ENCODE measurements around the gene CREB3L1.
A peak's percentile ranks its signal among the peaks of the same experiment; 100 is the strongest.

The CREB3L1 gene

GRCh38 chr11:46238078-46238966 is 39.1 kb upstream of the CREB3L1 start:
- no peaks in the 10 kb centered on the region for H3K9me2 ChIP-seq (replicated peaks; ENCODE audit: low read depth, low read length)
- H3K4me3 ChIP-seq (ENCODE audit: low read length, poor library complexity, severe bottlenecking), result peak overlapping the region; percentile 52
- peaks cover 16% of the 10 kb centered on the region for H3K4me1 ChIP-seq (ENCODE audit: insufficient read depth, low read length, poor library complexity, severe bottlenecking)
- no peaks in the 10 kb centered on the region for H3K79me2 ChIP-seq (ENCODE audit: insufficient read depth, low read length)
- TF ChIP-seq EZH2phosphoT487 (IDR thresholded peaks at IDR 0.05; ENCODE audit: borderline replicate concordance) (no peak), CTCF (conservative IDR thresholded peaks at IDR 0.05; ENCODE audit: low read length) (no peak)
- 0 out of 2 replicates have a peak, but pooled peaks cover 3% of the 10 kb centered on the region for H3F3A ChIP-seq (ENCODE audit: low read depth)
- H4K20me1 ChIP-seq (ENCODE audit: insufficient read depth, low read length, poor library complexity, severe bottlenecking), result no peaks in the 10 kb centered on the region
- no peaks in the 10 kb centered on the region for H3K9me3 ChIP-seq (ENCODE audit: insufficient read depth, low read depth, low read length)
- peak overlapping the region; percentile 48 for H2AFZ ChIP-seq (ENCODE audit: low read length)
- peak overlapping the region; percentile 69 for H3K4me2 ChIP-seq (ENCODE audit: low read depth, low read length, poor library complexity, severe bottlenecking)
- no peaks in the 10 kb centered on the region for H3K36me3 ChIP-seq (ENCODE audit: insufficient read depth, low read length)
- no peaks in the 10 kb centered on the region for H3K27me3 ChIP-seq (ENCODE audit: insufficient read depth, low read length, poor library complexity, severe bottlenecking)
- no peak overlapping the region for H3K9ac ChIP-seq (ENCODE audit: low read depth, low read length, poor library complexity, severe bottlenecking)

- H4K20me1 ChIP-seq (ENCODE audit: insufficient read depth, low read length, poor library complexity, severe bottlenecking), result no peaks in the 10 kb centered on the region
- no peaks in the 10 kb centered on the region for H3K36me3 ChIP-seq (ENCODE audit: insufficient read depth, low read length)
- H3K9me3 ChIP-seq (ENCODE audit: insufficient read depth, low read depth, low read length), result no peaks in the 10 kb centered on the region
- H3F3A ChIP-seq (ENCODE audit: low read depth), result 0 out of 2 replicates have a peak, but pooled peaks cover 3% of the 10 kb centered on the region
- TF ChIP-seq EZH2phosphoT487 (IDR thresholded peaks at IDR 0.05; ENCODE audit: borderline replicate concordance) (no peak), CTCF (conservative IDR thresholded peaks at IDR 0.05; ENCODE audit: low read length) (peak; percentile 86)
- H3K4me3 ChIP-seq (ENCODE audit: low read length, poor library complexity, severe bottlenecking), result peak overlapping the region; percentile 52
- H3K9me2 ChIP-seq (replicated peaks; ENCODE audit: low read depth, low read length), result no peaks in the 10 kb centered on the region
- H2AFZ ChIP-seq (ENCODE audit: low read length), result peak overlapping the region; percentile 78
- H3K4me1 ChIP-seq (ENCODE audit: insufficient read depth, low read length, poor library complexity, severe bottlenecking), result peaks cover 20% of the 10 kb centered on the region
- peak overlapping the region; percentile 6 for H3K9ac ChIP-seq (ENCODE audit: low read depth, low read length, poor library complexity, severe bottlenecking)
- H3K27me3 ChIP-seq (ENCODE audit: insufficient read depth, low read length, poor library complexity, severe bottlenecking), result no peaks in the 10 kb centered on the region
- no peaks in the 10 kb centered on the region for H3K79me2 ChIP-seq (ENCODE audit: insufficient read depth, low read length)
- H3K4me2 ChIP-seq (ENCODE audit: low read depth, low read length, poor library complexity, severe bottlenecking), result peak overlapping the region; percentile 69
Measured at GRCh38 chr11:46238967-46239800, 38.3 kb upstream of the CREB3L1 start.

- H3K4me3 ChIP-seq (ENCODE audit: low read length, poor library complexity, severe bottlenecking), result no peak overlapping the region
- H3K27me3 ChIP-seq (ENCODE audit: insufficient read depth, low read length, poor library complexity, severe bottlenecking), result no peaks in the 10 kb centered on the region
- peaks cover 20% of the 10 kb centered on the region for H3K4me1 ChIP-seq (ENCODE audit: insufficient read depth, low read length, poor library complexity, severe bottlenecking)
- no peaks in the 10 kb centered on the region for H4K20me1 ChIP-seq (ENCODE audit: insufficient read depth, low read length, poor library complexity, severe bottlenecking)
- no peak overlapping the region for H3K9ac ChIP-seq (ENCODE audit: low read depth, low read length, poor library complexity, severe bottlenecking)
- H3K4me2 ChIP-seq (ENCODE audit: low read depth, low read length, poor library complexity, severe bottlenecking), result no peak overlapping the region
- H3K36me3 ChIP-seq (ENCODE audit: insufficient read depth, low read length), result no peaks in the 10 kb centered on the region
- H3F3A ChIP-seq (ENCODE audit: low read depth), result 0 out of 2 replicates have a peak, but pooled peaks cover 3% of the 10 kb centered on the region
- TF ChIP-seq EZH2phosphoT487 (IDR thresholded peaks at IDR 0.05; ENCODE audit: borderline replicate concordance), result no peak
- no peak for TF ChIP-seq CTCF (conservative IDR thresholded peaks at IDR 0.05; ENCODE audit: low read length)
- peak overlapping the region; percentile 78 for H2AFZ ChIP-seq (ENCODE audit: low read length)
- H3K9me3 ChIP-seq (ENCODE audit: insufficient read depth, low read depth, low read length), result no peaks in the 10 kb centered on the region
- no peaks in the 10 kb centered on the region for H3K79me2 ChIP-seq (ENCODE audit: insufficient read depth, low read length)
- H3K9me2 ChIP-seq (replicated peaks; ENCODE audit: low read depth, low read length), result no peaks in the 10 kb centered on the region
Measured at GRCh38 chr11:46239801-46240061, 37.7 kb upstream of the CREB3L1 start.

Data from Loucy (cell line).